K562 (cell line): ENCODE measurements around the gene GUCY2C. TPM values are rescaled to one million over a fixed set of nuclear protein-coding genes. Genes with fewer than 3 reads are reported as not detected.

Source experiments
- ATAC-seq: fragments of 200-7000 bp; cut with Tn5 transposase; 3 replicates; pipeline ENCODE4 v1.9.1; 2020; ENCODE audit warnings: moderate library complexity
- BruUV-seq: library from RNA; stranded (reverse); fragments of 400-500 nt; replicated peaks from 2 replicates; lab custom pipeline; 2021; lab: Mats Ljungman, UMichigan
- CTCF ChIA-PET: fragments of 300-600 bp; formaldehyde crosslinking; extraction: SDS; loops from one replicate; lab custom pipeline; 2021; ENCODE audit warnings: low intra/inter-chr PET ratio; lab: Yijun Ruan, JAX
- POLR2A ChIA-PET: fragments of 300-600, 350-650 bp; sonication (Branson Sonifier 250); formaldehyde crosslinking; extraction: SDS; loops from one replicate; lab custom pipeline; 2021; ENCODE audit warnings: antibody characterized with exemption, inconsistent platforms; lab: Yijun Ruan, JAX
- DNase-seq, 4 experiments: peaks; one replicate each; pipeline versions ENCODE4 v3.0.0 to v3.0.0-alpha.2; 2011 to 2018; ENCODE audit warnings: low spot score in 3 of 4, mixed read lengths in 3 of 4; ENCODE audit errors: extremely low read depth in 1 of 4
- FAIRE-seq: peaks from 2 replicates; lab custom pipeline; 2011; peaks lifted over from hg19 to GRCh38; lab: Jason Lieb, UNC
- H2AFZ ChIP-seq: 2 replicates; pipeline ENCODE4 v1.6.0; 2011; ENCODE audit warnings: low read depth, low read length, control low read depth, inconsistent platforms
- H3K27ac ChIP-seq: fragments of 200-600 bp; 3 replicates; pipeline ENCODE4 v1.8.0; 2011; ENCODE audit warnings: low read depth, mild to moderate bottlenecking, control low read depth, inconsistent platforms, low read length, moderate library complexity, mixed read lengths; ENCODE audit errors: extremely low read depth
- H3K27me3 ChIP-seq, 2 experiments: fragments of 300-600 bp in 1 of 2; 2 replicates in 1 of 2; 3 replicates in 1 of 2; pipeline versions ENCODE4 v1.6.0 to v1.8.0; 2011; ENCODE audit warnings: inconsistent platforms in 2 of 2, low read length in 2 of 2, mild to moderate bottlenecking in 1 of 2, mixed read lengths in 1 of 2, moderate library complexity in 1 of 2; ENCODE audit not compliant: control insufficient read depth in 2 of 2, insufficient read depth in 2 of 2
- H3K36me3 ChIP-seq: fragments of 300-600 bp; 3 replicates; pipeline ENCODE4 v1.8.0; 2011; ENCODE audit warnings: mild to moderate bottlenecking, low read length, inconsistent platforms; ENCODE audit not compliant: control insufficient read depth, insufficient read depth
- H3K4me1 ChIP-seq, 2 experiments: fragments of 200-600 bp in 1 of 2; replicated peaks in 1 of 2; 2 replicates in 1 of 2; 3 replicates in 1 of 2; pipeline versions ENCODE4 v1.5.1 to v1.8.0; 2011; ENCODE audit warnings: inconsistent platforms in 2 of 2, low read length in 2 of 2, mild to moderate bottlenecking in 1 of 2, mixed read lengths in 1 of 2, moderate library complexity in 1 of 2; ENCODE audit not compliant: control insufficient read depth in 2 of 2, insufficient read depth in 2 of 2
- H3K4me2 ChIP-seq: 2 replicates; pipeline ENCODE4 v1.6.1; 2011; ENCODE audit warnings: low read length, control low read depth, inconsistent platforms, mixed read lengths; ENCODE audit not compliant: insufficient read depth
- H3K4me3 ChIP-seq: fragments of 200-600 bp; sonication (generic), shearing (Covaris generic); 2 replicates; pipeline ENCODE4 v1.5.1; 2016; ENCODE audit warnings: control low read depth, inconsistent platforms
- H3K79me2 ChIP-seq: fragments of 200-600 bp; 3 replicates; pipeline ENCODE4 v1.8.0; 2011; ENCODE audit warnings: low read length, inconsistent platforms; ENCODE audit not compliant: control insufficient read depth, insufficient read depth
- H3K9ac ChIP-seq, 2 experiments: 2 replicates each; pipeline versions ENCODE4 v1.6.0 to v1.6.1; 2011; ENCODE audit warnings: low read depth in 2 of 2, low read length in 2 of 2, control low read depth in 1 of 2, inconsistent platforms in 1 of 2, mild to moderate bottlenecking in 1 of 2, mixed read lengths in 1 of 2; ENCODE audit not compliant: insufficient read depth in 1 of 2
- H3K9me1 ChIP-seq: one replicate; pipeline ENCODE4 v1.6.0; 2011; ENCODE audit warnings: inconsistent platforms, mild to moderate bottlenecking, low read length, moderate library complexity; ENCODE audit not compliant: control insufficient read depth, insufficient read depth
- H3K9me3 ChIP-seq: replicated peaks from 2 replicates; pipeline ENCODE4 v1.5.1; 2011; ENCODE audit warnings: low read depth, low read length, inconsistent platforms; ENCODE audit not compliant: control insufficient read depth, insufficient read depth
- H4K20me1 ChIP-seq: replicated peaks from 2 replicates; pipeline ENCODE4 v1.6.1; 2011; ENCODE audit warnings: low read length, inconsistent platforms, mixed read lengths; ENCODE audit not compliant: control insufficient read depth, insufficient read depth
- CXXC5 ChIP-seq: fragments of 250-450 bp; sonication (Bioruptor Pico); IDR thresholded peaks from 2 replicates; pipeline ENCODE4 v1.8.0; 2022; ENCODE audit warnings: inconsistent platforms, mild to moderate bottlenecking, moderate library complexity
- GTF2F1 ChIP-seq: IDR thresholded peaks from 2 replicates; pipeline ENCODE4 v1.6.1; 2011; ENCODE audit warnings: low read depth, low read length, improper control_type of control experiment
- HMGN3 ChIP-seq: IDR thresholded peaks from 2 replicates; pipeline ENCODE4 v1.6.1; 2011; ENCODE audit warnings: borderline replicate concordance, low read depth, mild to moderate bottlenecking, mixed read lengths, low read length; ENCODE audit not compliant: insufficient read length; ENCODE audit errors: extremely low read depth
- HNRNPUL1 ChIP-seq: fragments of 200-400 bp; formaldehyde crosslinking; IDR thresholded peaks from 2 replicates; pipeline ENCODE4 v1.6.1; 2017; ENCODE audit warnings: low read length
- HOMEZ ChIP-seq: fragments of 250-450 bp; sonication (Bioruptor Pico); IDR thresholded peaks from 2 replicates; pipeline ENCODE4 v1.4.0; 2020; ENCODE audit warnings: mild to moderate bottlenecking, moderate library complexity
- KAT2B ChIP-seq: IDR thresholded peaks from one replicate; pipeline ENCODE4 v1.6.1; 2012; ENCODE audit warnings: low read depth, mild to moderate bottlenecking, control low read depth, inconsistent platforms, low read length, moderate library complexity
- MAFK ChIP-seq: IDR thresholded peaks from 2 replicates; pipeline ENCODE4 v1.6.1; 2011; ENCODE audit warnings: low read length, improper control_type of control experiment
- PHTF2 ChIP-seq: fragments of 250-450 bp; sonication (Bioruptor Pico); IDR thresholded peaks from 2 replicates; pipeline ENCODE4 v1.5.0; 2021; ENCODE audit warnings: mild to moderate bottlenecking
- POLR2A ChIP-seq: fragments of 450-650 bp; conservative IDR thresholded peaks from 2 replicates; pipeline ENCODE4 v1.6.1; 2016
- RHOXF2B ChIP-seq: fragments of 250-450 bp; sonication (Bioruptor Pico); conservative IDR thresholded peaks from 2 replicates; pipeline ENCODE4 v1.5.1; 2021
- SMC3 ChIP-seq: conservative IDR thresholded peaks from 2 replicates; pipeline ENCODE4 v1.6.1; 2011; ENCODE audit warnings: low read depth, low read length, improper control_type of control experiment; ENCODE audit not compliant: insufficient read depth
- SNIP1 ChIP-seq: fragments of 450-650 bp; IDR thresholded peaks from 2 replicates; pipeline ENCODE4 v1.7.1; 2017; ENCODE audit warnings: low read depth, mild to moderate bottlenecking
- YY1 ChIP-seq, 3 experiments: IDR thresholded peaks; 2 replicates each; pipeline ENCODE4 v1.6.1; 2011; ENCODE audit warnings: low read length in 2 of 3, mild to moderate bottlenecking in 2 of 3, moderate library complexity in 2 of 3, borderline replicate concordance in 1 of 3, control low read depth in 1 of 3, low read depth in 1 of 3; ENCODE audit not compliant: insufficient read depth in 3 of 3, insufficient replicate concordance in 2 of 3, control insufficient read depth in 1 of 3, insufficient read length in 1 of 3; ENCODE audit errors: extremely low read depth in 1 of 3
- ZBTB7A ChIP-seq: IDR thresholded peaks from 2 replicates; pipeline ENCODE4 v1.6.1; 2011; ENCODE audit warnings: low read depth, mild to moderate bottlenecking, low read length, moderate library complexity, borderline replicate concordance; ENCODE audit not compliant: control insufficient read depth
- WGBS: fragments of 100-300 bp; shearing (Covaris generic); methylation state at CpG from one replicate; pipeline ENCODE4 v1.1.6; 2016; ENCODE audit warnings: low coverage, mixed read lengths; ENCODE audit not compliant: insufficient coverage; ENCODE audit errors: missing lambda C conversion rate; 5-methylcytosine and 5-hydroxymethylcytosine counted together
- in situ Hi-C: fragments of 300-500 bp; cut with MboI; formaldehyde crosslinking; loops from 4 replicates; pipeline ENCODE4 v1.15.0; 2018; ENCODE audit warnings: inconsistent platforms, mixed read lengths
- intact Hi-C: fragments of 100-400 bp; cut with micrococcal nuclease; formaldehyde crosslinking; loops from 2 replicates; pipeline ENCODE4 v1.14.2; 2022
- polyA plus RNA-seq, 8 experiments: library from polyadenylated mRNA; depleted of rRNA in 4 of 8; stranded (reverse) in 5 of 8; unstranded in 3 of 8; fragments of >200 nt; fragmentation: Nextera tagmentation in 2 of 8; fragmentation: Illumina TruSeq in 1 of 8; extraction: Ambion mirVana in 2 of 8; extraction: Trizol in 1 of 8; gene quantifications; 2 replicates each; pipeline versions ENCODE4 v1.2.1 to v1.2.3, GENCODE V29; 2011 to 2014; ENCODE audit warnings: inconsistent platforms in 1 of 8, missing spikeins in 1 of 8
- total RNA-seq, 7 experiments: library from RNA; depleted of rRNA in 6 of 7; stranded (reverse); fragments of >200 nt in 6 of 7; fragmentation: Illumina TruSeq in 2 of 7; extraction: Trizol in 2 of 7; gene quantifications; 2 replicates each; pipeline versions ENCODE4 v1.2.1 to v1.2.3, GENCODE V29; 2011 to 2021; ENCODE audit warnings: low replicate concordance in 1 of 7
- TF ChIP-seq, protein P1 (sequence below): fragments of 450-650 bp; IDR thresholded peaks from 2 replicates; pipeline ENCODE4 v1.6.1; 2014; ENCODE audit warnings: low read depth, mild to moderate bottlenecking, moderate library complexity, borderline replicate concordance
- TF ChIP-seq, protein P2 (sequence below): fragments of 450-650 bp; formaldehyde crosslinking; IDR thresholded peaks from 2 replicates; pipeline ENCODE4 v1.4.0; 2022; ENCODE audit warnings: missing genetic modification characterization
- TF ChIP-seq, protein P3 (sequence below): fragments of 250-450 bp; sonication (Bioruptor Pico); IDR thresholded peaks from 2 replicates; pipeline ENCODE4 v1.4.0; 2020
- TF ChIP-seq, protein P4 (sequence below): fragments of 250-450 bp; sonication (Bioruptor Pico); IDR thresholded peaks from 2 replicates; pipeline ENCODE4 v1.9.0; 2021; ENCODE audit warnings: mild to moderate bottlenecking

GUCY2C gene
- total and polyA plus RNA-seq, 9 of the 15 experiments (the other 6 are each of a cell fraction or from before 2014, with no cell fraction given): 0.01 to 0.05 (median 0.04) TPM; not detected in 6

GRCh38 chr12:14650789-14651188 lies 45.6 kb downstream of the GUCY2C start:
- FAIRE-seq (no peak), DNase-seq (no peak), ATAC-seq (no peak)
- WGBS: 14% methylated on average over 2 of the region's 2 CpGs
- H3K4me1 ChIP-seq: no peaks in the 10 kb centered on the region
- in situ Hi-C loops (no loop called here), intact Hi-C loops (no loop called here)
- no peak overlapping the region for H3K4me3 ChIP-seq
- no peaks in the 10 kb centered on the region for H3K36me3 ChIP-seq
- H3K9me3 ChIP-seq: no peaks in the 10 kb centered on the region
- H2AFZ ChIP-seq: no peak overlapping the region
- H3K4me2 ChIP-seq: no peak overlapping the region
- no peaks in the 10 kb centered on the region for H3K79me2 ChIP-seq
- POLR2A ChIA-PET: no interaction called here
- TF ChIP-seq MAFK (no peak), ZBTB7A (no peak), HNRNPUL1 (no peak), SMC3 (no peak), KAT2B (no peak), HMGN3 (no peak), HOMEZ (no peak), POLR2A (no peak), CXXC5 (CRISPR knock-in tag) (no peak), RHOXF2B (CRISPR knock-in tag) (no peak), SNIP1 (no peak), GTF2F1 (no peak), PHTF2 (no peak), YY1 (IDR thresholded peaks at IDR 0.05; ENCODE audit: borderline replicate concordance in 1 of 3, control insufficient read depth in 1 of 3, extremely low read depth in 1 of 3, insufficient read depth in 3 of 3, insufficient read length in 1 of 3, insufficient replicate concordance in 2 of 3, low read depth in 1 of 3, low read length in 2 of 3) (no peak)
- TF ChIP-seq, protein P1, sequence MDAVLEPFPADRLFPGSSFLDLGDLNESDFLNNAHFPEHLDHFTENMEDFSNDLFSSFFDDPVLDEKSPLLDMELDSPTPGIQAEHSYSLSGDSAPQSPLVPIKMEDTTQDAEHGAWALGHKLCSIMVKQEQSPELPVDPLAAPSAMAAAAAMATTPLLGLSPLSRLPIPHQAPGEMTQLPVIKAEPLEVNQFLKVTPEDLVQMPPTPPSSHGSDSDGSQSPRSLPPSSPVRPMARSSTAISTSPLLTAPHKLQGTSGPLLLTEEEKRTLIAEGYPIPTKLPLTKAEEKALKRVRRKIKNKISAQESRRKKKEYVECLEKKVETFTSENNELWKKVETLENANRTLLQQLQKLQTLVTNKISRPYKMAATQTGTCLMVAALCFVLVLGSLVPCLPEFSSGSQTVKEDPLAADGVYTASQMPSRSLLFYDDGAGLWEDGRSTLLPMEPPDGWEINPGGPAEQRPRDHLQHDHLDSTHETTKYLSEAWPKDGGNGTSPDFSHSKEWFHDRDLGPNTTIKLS: no peak
- TF ChIP-seq, protein P2, sequence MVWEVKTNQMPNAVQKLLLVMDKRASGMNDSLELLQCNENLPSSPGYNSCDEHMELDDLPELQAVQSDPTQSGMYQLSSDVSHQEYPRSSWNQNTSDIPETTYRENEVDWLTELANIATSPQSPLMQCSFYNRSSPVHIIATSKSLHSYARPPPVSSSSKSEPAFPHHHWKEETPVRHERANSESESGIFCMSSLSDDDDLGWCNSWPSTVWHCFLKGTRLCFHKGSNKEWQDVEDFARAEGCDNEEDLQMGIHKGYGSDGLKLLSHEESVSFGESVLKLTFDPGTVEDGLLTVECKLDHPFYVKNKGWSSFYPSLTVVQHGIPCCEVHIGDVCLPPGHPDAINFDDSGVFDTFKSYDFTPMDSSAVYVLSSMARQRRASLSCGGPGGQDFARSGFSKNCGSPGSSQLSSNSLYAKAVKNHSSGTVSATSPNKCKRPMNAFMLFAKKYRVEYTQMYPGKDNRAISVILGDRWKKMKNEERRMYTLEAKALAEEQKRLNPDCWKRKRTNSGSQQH (CRISPR knock-in tag): no peak
- TF ChIP-seq, protein P3, sequence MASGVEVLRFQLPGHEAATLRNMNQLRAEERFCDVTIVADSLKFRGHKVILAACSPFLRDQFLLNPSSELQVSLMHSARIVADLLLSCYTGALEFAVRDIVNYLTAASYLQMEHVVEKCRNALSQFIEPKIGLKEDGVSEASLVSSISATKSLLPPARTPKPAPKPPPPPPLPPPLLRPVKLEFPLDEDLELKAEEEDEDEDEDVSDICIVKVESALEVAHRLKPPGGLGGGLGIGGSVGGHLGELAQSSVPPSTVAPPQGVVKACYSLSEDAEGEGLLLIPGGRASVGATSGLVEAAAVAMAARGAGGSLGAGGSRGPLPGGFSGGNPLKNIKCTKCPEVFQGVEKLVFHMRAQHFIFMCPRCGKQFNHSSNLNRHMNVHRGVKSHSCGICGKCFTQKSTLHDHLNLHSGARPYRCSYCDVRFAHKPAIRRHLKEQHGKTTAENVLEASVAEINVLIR (CRISPR knock-in tag): no peak
- TF ChIP-seq, protein P4, sequence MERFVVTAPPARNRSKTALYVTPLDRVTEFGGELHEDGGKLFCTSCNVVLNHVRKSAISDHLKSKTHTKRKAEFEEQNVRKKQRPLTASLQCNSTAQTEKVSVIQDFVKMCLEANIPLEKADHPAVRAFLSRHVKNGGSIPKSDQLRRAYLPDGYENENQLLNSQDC (CRISPR knock-in tag): no peak
- TF ChIP-seq, all 486 proteins: peak for 0
- Histone ChIP-seq H3K9ac (no peak overlapping the region), H3K9me1 (no peaks in the 10 kb centered on the region), H3K27ac (no peak overlapping the region), H3K27me3 (no peaks in the 10 kb centered on the region; a peak in 1 of 5 replicates), H4K20me1 (no peaks in the 10 kb centered on the region)
- CTCF ChIA-PET: no interaction called here
- no TSS peak for BruUV-seq
